NCI-H524 (cell line): Measurements from ENCODE around the gene APOA4.
"Not testable (repeated sequence)": the region's sequence is repeated elsewhere in the genome, so short reads cannot be mapped to it uniquely, and the experiment has no call there.

Experiments
- DNase-seq, 2 experiments: peaks; one replicate each; lab custom pipeline; 2025; lab: John Stamatoyannopoulos, UW

The APOA4 gene

DNA sequence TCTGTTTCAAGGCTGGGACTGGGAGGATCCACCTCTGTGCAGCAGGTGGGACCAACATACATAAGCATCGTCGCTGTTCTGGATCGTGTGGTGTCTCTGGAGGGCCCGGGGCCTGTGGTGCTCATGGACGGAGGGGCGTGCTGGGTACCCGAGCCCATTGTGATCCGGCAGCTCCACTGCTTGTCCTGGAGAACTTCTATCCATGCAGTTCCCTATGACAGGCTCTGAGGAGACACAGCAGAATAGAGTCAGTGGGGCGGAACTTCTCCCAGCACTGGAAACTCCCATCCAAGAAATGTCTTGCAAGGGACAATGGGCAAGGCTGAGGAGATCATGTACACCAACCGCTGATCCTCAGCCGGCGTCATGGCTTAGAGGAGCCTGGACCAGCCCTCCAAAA lies 26.0 kb upstream of the APOA4 start:
- no peak for DNase-seq

DNA sequence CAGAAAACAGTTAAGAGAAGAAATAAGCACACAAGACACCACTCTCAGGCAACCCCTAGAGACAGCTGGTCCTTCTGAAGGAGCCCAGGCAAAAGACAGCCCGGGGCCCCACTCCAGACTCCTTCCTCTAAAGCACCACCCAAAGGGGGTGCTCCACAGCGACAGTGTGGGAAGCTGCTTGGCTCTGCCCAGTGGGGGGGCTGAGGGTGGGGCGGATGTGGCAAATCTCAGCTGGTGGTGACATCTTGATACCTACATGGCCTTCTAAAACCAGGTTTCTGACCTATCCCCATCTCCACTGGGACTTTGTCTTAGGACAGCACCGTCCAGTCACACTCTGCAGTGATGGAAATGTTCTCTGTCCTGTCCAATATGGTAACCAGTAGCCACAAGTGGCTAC lies 24.5 kb upstream of the APOA4 start:
- no peak for DNase-seq

DNA sequence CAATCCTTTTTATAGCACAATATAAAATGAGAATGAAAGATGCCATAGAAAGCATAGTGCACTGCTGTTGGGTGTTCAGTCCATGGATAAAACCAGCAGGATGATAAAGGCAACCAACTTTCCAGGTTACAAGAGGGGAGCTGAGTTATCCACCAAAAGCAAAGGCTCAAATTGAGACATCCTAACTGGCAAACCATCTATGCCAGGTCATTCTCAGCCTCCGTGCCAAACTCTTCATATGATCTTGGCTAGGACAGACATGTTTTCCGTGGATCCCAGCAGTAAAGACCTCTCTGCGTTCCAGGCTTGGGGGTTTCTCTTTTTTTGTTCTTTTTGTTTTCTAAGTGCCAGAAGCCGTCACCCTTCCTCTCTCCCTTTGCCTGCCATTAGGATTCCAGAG lies 21.6 kb upstream of the APOA4 start:
- no peak for DNase-seq

DNA sequence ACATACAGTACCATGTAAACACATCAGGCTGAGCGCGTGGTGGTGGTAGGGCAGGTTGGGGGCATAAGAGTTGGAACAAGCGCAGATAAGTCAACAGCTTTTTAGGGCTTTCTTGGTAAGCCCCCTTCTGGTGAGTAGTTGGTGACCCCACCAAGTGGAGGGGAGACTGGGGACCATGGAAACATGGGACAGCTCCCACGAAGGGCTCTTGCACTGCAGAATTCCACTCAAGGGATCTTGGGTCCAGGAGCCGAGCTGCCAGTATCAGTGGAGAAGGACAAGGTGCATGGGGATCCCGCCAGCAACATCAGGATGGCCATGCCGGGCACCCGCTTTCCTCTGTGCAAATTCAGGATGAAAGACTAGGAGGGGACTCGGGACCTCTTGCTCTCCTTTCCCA lies 20.6 kb upstream of the APOA4 start:
- no peak for DNase-seq

DNA sequence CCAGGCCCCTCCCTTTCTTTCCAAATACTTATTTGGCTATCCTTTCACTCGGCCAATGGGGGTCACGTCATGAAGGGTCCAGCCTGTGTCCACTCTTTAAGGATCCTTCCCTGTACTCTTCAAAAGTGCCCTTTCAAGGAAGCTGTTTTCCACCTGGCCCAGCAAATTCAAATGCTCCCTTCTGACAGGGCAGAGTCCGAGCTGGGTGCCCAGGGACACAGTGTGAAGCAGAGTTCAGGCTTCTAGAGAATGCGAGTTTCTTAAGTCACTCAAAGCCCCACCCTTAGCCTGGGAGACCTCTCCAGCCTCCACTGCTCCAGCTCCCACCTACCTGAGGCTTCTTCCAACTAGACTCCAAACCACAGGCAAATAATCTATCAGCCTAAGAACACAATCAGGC lies 19.8 kb upstream of the APOA4 start:
- DNase-seq: no peak

DNA sequence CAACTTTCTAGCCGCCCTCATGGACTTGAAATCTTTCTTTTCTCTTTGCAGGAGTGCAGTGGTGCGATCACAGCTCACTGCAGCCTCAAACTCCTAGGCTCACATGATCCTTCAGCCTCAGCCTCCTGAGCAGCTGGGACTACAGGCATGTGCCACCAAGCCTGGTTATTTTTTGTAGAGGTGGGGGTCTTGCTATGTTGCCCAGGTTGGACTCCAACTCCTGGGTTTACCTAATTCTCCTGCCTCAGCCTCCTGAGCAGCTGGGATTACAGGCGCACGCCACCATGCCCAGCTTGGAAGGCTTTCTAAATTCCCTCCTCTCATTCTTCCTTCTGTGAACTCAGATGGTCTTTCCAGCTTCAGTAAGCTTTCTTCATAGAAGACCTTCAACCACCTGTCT lies 19.0 kb upstream of the APOA4 start:
- DNase-seq: no peak

DNA sequence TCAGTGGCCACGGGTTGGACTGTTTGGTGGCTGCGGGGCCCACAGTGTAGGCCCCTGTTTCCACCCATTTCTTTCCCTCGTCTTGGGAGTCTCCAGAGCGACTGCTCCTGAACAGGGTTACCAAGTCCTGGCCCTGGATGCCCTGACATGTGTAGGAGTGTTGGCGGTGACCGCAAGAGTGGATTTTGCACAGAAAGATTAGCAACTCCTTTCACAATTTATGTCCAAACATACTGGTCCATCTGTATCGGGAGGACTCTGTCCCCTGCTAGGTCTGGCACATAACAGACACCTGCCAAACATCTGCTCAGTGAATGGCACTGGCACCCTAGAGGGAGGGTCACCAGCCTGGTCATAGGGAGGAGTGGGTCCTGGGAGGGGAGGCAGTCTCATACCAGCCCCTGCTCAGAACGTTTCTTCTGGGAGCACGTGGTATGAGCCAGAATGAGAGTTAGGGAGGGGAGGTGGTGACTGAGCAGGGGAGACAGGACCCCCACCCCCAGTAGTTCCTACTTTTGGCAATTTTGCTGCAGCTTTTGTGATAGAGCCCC lies 17.7 kb upstream of the APOA4 start:
- no peak for DNase-seq

DNA sequence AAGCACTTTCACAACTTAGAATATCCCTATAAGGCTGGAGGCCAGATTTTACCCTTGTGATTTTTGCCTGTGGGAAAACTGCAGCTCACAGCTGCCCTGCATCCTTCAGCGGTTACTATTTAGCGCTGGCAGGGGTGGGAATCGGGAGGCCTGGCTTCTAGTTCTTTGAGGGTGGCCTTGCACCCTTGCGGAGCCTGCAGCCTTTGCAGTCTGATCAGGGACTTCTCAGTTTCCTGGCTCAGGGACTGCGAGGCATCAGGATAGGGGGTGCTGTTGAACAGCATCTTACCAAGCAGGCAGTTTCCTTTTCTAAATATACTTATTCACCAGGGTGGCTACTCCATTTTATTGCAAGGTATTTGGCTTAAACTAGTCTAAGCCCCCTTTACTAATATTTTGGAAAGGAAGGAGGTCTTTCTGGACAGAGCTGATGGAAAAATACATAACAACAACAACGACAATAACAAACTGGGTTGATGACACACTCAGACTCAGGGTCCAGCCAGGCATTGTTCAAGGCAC lies 17.2 kb upstream of the APOA4 start:
- DNase-seq: no peak

DNA sequence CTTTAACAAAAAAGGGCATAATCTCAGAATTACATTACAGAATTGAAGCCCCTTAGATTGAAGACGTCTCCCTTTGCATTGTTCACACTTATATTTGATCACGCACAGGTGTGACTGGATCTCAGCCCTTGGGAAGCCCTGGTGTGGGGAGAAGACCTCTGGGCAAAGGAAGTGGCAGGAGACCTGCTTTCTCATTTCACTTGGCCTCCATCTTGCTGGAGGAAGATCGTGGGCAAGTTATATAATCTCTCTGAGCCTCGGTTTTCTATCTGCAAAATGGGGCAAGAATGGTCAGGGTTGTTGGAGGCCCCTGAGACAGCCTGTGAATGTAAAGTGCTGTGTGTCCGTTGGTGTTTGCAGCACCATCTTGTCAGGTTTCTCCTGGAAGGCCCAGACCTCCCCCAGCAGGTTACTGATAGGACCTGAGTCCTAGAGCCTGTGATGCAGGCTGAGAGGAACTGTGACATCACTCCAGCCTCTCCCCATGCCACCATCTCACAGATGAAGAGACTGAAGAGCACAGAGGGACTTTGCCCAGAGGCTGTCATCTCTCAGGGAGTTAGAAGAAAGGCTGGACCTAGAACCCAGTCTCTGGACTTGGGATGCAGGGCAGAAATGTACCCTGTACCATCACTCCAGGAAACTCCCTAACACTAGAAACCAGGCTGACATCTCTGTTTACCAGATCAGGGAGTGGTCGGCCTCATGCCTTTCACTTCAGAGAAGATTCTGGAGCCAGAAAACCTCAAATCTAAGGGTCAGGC lies 15.4 kb upstream of the APOA4 start:
- DNase-seq: no peak

DNA sequence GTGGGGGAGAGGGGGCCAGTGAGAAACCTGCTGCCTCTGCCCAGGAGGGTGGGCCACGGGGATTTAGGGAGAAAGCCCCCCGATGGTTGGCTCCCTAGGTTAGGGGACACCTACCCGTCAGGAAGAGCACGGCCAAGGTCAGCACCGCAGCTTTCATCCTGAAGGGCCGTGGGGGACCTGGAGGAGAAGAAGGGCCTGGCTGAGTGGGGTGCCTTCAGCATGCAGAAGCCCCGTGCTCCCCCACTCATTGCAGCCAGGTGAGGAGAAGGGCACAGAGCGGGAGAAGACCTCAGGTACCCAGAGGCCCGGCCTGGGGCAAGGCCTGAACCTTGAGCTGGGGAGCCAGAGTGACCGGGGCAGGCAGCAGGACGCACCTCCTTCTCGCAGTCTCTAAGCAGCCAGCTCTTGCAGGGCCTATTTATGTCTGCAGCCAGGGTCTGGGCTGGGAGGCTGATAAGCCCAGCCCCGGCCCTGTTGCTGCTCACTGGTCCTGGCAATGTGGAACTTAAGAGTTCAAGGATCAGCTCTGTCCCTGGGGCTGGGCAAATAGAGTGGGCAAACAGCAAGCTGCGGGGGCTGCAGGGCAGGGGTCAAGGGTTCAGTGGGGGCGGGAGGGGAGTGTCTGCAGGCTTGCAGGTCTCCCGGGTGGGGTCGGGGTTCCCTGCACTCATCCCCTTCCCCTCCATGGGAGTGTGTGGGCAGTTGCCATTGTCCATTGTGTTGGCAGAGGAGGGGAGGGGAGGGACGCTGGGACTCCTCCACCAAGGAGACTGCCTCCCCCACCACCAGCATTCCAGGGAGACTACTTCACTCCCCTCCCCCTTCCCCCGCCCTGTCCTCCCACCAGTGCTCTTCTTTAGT lies 14.4 kb upstream of the APOA4 start, which contains the start of gene APOA1:
Gene APOA1 (minus strand): TSS at position 392 of the 861 bp plus-strand sequence. CDS start 235 bp downstream, at position 157.
- no peak for DNase-seq

DNA sequence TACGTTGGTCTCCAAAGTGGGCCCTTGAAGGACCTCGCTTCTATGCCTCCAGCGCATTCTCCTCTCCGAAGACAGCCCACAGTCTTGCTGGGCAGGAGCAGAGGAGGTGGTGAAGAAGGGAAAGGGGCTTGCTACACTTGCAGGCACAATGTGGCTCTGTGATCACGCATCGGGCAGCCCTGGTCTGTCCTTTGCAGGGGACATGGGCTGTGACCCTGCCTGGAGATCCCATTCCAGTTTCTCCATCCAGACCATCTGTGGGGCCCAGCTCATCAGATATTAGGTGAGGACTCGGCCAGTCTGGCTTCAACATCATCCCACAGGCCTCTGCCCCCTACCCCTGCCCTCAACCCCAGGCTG lies 13.5 kb upstream of the APOA4 start:
- no peak for DNase-seq

DNA sequence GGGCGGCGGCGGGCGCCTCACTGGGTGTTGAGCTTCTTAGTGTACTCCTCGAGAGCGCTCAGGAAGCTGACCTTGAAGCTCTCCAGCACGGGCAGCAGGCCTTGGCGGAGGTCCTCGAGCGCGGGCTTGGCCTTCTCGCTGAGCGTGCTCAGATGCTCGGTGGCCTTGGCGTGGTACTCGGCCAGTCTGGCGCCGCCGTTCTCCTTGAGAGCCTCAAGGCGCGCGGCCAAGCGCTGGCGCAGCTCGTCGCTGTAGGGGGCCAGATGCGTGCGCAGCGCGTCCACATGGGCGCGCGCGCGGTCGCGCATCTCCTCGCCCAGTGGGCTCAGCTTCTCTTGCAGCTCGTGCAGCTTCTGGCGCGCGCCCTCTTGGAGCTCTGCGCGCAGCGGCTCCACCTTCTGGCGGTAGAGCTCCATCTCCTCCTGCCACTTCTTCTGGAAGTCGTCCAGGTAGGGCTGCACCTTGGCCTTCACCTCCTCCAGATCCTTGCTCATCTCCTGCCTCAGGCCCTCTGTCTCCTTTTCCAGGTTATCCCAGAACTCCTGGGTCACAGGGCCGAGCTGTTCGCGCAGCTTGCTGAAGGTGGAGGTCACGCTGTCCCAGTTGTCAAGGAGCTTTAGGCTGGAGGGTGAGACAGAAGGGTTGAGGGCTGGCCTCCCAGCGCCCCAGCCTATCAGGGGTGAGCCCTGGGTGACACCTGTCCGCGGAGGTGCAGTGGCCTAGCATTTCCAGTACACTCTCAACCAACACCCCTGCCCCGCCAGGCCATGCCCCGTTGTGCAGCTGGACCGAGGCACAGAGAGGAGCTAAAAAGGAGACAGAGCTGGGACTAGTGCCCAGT lies 12.9 kb upstream of the APOA4 start:
- peak; percentile 88 to 94 for DNase-seq

DNA sequence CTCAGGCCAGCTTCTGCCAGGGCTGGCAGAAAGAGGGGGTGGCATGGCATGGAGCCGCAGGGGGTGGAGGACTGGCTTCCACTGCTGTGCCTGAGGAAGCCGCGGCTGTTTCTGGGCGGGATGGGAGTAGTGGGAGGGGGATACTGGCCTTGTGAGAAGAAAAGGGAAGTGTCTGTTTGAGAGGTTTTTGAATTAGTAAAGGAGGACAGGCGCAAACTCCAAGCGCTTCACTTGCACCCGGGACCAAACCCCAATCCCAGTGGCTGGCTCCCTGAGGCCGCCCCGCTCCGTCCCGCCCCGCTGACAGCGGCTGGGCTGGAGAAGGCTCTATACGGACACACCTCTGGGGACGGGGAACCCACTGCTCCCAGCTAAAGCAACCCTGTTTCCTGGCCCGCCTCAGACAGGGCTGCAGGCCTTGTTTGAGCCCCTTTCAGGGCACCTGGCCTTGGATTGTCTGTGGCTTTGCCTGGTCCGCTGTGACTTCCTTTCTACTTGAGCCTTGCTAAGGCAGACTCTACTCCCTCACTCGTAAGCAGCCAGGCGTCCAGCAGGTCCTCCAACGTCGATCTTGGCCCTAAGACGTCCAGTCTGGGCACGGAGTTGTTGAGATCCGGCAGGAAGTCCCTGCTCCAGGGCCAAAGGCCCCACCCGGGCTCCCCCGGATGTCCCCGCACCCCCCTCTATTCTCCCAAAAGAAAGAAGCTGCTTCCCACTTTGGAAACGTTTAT lies 12.1 kb upstream of the APOA4 start:
- no peak for DNase-seq

DNA sequence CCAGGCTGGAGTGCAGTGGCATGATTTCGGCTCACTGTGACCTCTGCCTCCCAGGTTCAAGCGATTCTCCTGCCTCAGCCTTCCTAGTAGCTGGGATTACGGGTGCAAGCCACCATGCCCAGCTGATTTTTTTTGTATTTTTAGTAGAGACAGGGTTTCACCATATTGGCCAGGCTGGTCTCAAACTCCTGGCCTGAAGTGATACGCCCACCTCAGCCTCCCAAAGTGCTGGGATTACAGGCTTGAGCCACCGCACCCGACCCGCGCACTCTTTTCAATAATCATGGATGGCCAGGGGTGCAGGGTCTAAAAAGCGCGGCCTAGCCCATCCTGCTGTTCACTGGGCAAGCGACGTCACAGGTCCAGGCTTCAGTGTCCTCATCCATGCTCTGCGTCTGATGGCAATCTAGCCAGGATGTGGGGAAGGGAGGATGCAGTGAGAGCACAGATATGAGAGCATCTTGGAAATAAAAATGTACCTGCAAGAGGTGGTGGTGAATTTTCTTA lies 11.5 kb upstream of the APOA4 start:
- DNase-seq: not testable (repeated sequence)

DNA sequence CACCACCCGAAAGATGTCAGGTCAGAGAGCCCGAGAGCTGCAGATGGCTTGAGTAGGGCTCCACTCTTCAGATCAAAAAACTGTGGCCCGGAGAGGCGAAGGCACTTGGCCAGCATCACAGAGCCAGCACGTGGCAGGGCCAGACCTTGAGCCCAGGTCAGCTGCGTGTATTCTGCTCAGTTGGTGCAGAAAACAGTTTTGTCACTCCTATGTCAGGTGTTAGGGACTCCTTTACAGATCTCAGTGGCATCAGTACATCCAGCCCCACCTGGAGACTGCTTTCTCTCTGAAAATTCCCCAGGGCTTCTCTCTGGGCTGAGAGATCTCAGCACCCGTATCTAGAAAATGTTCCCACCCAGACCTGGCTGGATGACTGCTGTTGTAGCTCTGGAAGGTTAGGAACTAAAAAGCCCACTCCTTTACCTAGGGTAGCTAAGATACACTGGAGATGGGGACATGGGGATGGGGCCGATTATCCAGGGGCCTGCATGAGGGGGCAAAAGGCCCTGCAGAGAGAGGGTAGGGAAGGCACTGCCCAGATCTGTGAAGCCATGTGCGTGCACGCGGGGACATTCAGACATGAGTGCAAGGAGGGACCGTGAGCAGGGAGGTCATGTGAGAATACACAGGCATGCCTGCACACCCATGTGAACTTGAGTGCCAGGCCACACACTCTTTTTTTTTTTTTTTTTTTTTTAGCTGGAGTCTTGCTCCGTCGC lies 10.9 kb upstream of the APOA4 start:
- no peak for DNase-seq

DNA sequence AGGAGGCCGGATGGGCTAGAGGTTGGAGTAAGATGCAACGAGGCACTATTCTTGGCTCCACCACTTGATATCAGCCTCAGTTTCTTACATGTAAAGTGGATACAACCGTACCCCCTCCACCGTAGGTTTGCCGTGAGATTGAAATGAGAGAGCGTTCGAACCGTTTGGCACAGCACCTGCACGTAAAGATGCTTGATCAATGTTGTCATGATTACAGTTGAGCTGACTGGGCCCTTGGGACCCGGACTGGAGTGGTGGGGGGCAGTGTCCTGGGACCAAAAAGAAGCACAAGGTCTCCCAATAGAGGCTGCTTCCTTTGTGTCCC lies 10.3 kb upstream of the APOA4 start:
- DNase-seq: no peak

DNA sequence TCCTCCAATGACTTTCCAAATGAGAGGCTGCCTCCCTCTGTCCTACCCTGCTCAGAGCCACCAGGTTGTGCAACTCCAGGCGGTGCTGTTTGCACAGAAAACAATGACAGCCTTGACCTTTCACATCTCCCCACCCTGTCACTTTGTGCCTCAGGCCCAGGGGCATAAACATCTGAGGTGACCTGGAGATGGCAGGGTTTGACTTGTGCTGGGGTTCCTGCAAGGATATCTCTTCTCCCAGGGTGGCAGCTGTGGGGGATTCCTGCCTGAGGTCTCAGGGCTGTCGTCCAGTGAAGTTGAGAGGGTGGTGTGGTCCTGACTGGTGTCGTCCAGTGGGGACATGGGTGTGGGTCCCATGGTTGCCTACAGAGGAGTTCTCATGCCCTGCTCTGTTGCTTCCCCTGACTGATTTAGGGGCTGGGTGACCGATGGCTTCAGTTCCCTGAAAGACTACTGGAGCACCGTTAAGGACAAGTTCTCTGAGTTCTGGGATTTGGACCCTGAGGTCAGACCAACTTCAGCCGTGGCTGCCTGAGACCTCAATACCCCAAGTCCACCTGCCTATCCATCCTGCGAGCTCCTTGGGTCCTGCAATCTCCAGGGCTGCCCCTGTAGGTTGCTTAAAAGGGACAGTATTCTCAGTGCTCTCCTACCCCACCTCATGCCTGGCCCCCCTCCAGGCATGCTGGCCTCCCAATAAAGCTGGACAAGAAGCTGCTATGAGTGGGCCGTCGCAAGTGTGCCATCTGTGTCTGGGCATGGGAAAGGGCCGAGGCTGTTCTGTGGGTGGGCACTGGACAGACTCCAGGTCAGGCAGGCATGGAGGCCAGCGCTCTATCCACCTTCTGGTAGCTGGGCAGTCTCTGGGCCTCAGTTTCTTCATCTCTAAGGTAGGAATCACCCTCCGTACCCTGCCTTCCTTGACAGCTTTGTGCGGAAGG lies 9.5 kb upstream of the APOA4 start:
- no peak for DNase-seq

DNA sequence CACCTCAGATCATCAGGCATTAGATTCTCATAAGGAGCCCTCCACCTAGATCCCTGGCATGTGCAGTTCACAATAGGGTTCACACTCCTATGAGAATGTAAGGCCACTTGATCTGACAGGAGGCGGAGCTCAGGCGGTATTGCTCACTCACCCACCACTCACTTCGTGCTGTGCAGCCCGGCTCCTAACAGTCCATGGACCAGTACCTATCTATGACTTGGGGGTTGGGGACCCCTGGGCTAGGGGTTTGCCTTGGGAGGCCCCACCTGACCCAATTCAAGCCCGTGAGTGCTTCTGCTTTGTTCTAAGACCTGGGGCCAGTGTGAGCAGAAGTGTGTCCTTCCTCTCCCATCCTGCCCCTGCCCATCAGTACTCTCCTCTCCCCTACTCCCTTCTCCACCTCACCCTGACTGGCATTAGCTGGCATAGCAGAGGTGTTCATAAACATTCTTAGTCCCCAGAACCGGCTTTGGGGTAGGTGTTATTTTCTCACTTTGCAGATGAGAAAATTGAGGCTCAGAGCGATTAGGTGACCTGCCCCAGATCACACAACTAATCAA lies 8.8 kb upstream of the APOA4 start:
- no peak for DNase-seq
